Activated gamma-delta T cell treated with Interleukin-2 at 50 U/mL for 16 hours (primary cell): Measurements from ENCODE around the gene PCNX3.

ENCODE experiments used
- DNase-seq: peaks from one replicate; pipeline ENCODE4 v3.0.0-alpha.2; 2020

PCNX3 gene

GRCh38 chr11:65640483-65641296 lies 25.1 kb downstream of the PCNX3 start:
- DNase-seq = peak; percentile 58

GRCh38 chr11:65641297-65642013 lies 25.9 kb downstream of the PCNX3 start:
- DNase-seq = no peak

- no peak for DNase-seq
Measured at GRCh38 chr11:65642014-65642671, 26.6 kb downstream of the PCNX3 start.

GRCh38 chr11:65643971-65644370 lies 28.4 kb downstream of the PCNX3 start:
- DNase-seq = no peak

GRCh38 chr11:65644837-65645236 lies 29.3 kb downstream of the PCNX3 start:
- no peak for DNase-seq

- no peak for DNase-seq
Measured at GRCh38 chr11:65645710-65646109, 30.1 kb downstream of the PCNX3 start.

- no peak for DNase-seq
Measured at GRCh38 chr11:65646288-65646957, 30.8 kb downstream of the PCNX3 start.

GRCh38 chr11:65646958-65647701 lies 31.6 kb downstream of the PCNX3 start:
- DNase-seq = no peak

GRCh38 chr11:65648997-65649493 lies 33.5 kb downstream of the PCNX3 start:
- DNase-seq = no peak

GRCh38 chr11:65649656-65650546 lies 34.3 kb downstream of the PCNX3 start:
- DNase-seq = no peak

GRCh38 chr11:65650547-65651338 lies 35.2 kb downstream of the PCNX3 start:
- no peak for DNase-seq

GRCh38 chr11:65651339-65651588 lies 35.7 kb downstream of the PCNX3 start:
- no peak for DNase-seq

GRCh38 chr11:65651589-65652510 lies 36.3 kb downstream of the PCNX3 start:
- peak; percentile 13 for DNase-seq

GRCh38 chr11:65652511-65653228 lies 37.1 kb downstream of the PCNX3 start:
- DNase-seq = peak; percentile 98

GRCh38 chr11:65653229-65654225 lies 38.0 kb downstream of the PCNX3 start:
- peak; percentile 3 for DNase-seq

GRCh38 chr11:65654375-65655349 lies 39.1 kb downstream of the PCNX3 start:
- DNase-seq = no peak
